ENCODE measurements around the gene ARIH1.

The ARIH1 gene

DNA sequence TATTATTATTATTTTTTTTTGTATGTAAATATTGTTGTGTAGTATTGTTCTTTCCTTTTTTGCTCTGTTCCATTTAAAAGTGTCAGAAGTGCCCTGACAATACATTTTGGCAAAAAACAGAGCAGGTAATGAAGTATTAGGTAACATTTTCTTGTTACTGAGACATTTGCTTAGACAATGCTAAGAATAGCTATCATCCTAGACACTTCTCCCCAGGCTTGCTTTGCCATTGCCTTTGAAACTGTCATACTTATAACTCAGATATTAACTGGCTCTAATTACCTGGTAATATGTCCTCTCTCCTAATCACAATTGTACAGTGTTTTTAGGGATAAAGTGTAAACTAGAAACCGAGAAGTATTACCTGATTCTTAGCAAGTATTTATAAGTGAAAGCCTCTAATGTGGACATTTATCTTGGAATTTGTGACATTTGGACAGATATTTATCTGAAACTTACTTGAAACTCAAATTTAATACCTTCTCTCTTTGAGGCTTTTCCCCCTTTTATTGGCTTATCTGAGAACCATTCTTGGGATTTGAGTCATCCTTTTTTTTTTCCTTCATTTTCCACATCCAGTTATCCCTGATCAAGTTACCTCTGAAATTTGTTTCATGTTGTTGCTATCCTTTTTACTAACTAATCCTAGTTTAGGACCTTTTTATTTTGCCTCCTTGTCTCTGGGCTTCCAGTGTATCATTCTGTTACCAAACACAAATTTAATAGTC, 13.1 kb downstream of the ARIH1 start:
- DNase-seq = no peak

DNA sequence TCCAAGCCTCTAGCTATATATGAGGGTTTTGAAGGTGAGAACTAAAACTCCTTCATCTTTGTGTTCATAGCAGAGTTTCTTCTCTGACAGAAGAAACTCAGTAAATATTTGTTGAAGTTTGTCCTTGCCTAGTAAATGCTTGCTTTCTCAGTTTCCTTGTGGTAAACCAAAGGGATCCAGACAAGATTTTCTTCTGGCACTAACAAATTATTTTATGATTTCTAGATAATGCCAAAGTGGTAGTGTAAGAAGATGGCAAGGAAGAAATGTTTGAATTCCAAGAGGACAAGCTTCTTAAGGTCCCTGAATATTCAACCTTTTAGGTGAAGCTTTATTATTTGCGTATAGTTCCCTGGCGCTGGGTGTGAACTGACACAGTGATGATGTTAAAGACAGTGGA, 14.4 kb downstream of the ARIH1 start:
- no peak for DNase-seq

DNA sequence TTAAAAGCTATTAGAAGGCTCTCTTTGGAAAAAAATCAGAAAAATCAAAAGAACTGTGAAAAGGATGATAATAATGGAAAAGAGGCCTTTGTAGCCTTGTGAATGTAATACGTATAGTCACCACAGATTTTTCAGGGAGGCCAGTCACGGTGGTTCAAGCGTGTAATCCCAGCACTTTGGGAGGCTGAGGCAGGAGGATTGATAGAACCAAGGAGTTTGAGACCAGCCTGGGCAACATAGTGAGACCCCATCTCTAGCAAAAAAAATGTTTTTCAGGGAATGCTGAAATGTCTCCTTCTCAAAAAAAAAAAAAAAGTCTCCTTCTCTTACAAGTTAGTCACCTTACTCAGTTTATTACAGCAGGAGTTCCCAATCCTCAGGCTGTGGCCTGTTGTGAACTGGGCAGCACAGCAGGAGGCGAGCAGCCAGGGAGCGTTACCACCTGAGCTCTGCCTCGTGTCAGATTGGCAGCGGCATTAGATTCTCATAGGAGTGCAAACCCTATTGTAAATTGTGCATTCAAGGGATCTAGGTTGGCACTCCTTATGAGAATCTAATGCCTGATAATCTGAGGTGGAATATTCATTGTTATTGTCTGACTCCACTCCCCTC, 15.9 kb downstream of the ARIH1 start:
- no peak for DNase-seq

GRCh38 chr15:72491768-72492167, 17.6 kb downstream of the ARIH1 start:
- DNase-seq = no peak

GRCh38 chr15:72492733-72493132, 18.6 kb downstream of the ARIH1 start:
- no peak for DNase-seq

- DNase-seq = no peak
These were observed 19.1 kb downstream of the ARIH1 start for GRCh38 chr15:72493220-72493619.

DNA sequence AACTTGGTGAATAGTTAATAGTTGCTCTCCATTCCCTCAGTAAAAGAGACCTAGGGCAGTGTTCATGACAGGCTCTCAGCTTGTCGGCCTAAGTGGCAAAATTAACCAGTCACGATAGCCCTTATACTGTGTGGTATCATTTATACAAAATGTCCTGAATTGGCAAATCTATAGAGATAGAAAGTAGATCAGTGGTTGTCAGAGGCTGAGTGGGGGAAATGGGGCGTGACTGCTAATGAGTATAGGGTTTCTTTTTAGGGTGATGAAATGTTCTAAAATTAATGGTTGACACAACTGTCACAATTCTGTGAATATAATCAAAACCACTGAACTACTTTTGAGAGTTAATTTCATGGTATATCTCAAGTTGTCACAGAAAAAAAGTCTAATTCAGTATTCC, 20.9 kb downstream of the ARIH1 start:
- no peak for DNase-seq

DNA sequence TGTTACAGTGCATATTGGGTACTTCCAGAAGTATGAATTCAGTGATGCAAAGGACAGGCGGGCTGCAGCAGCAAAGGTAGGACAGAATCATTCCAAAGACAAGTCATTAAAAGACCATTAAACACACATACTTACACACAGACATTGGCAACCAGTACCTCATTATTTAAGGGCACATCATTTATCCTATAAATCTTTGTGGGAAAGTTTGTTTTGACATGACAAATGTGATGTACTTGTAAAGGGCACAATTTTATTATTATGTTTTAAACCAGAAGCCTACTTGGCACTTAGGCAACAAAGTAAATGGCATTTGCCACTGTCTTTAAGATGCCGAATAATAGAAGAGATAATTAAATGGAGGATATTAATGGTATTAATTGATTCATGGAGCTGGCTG, 22.7 kb downstream of the ARIH1 start:
- no peak for DNase-seq

DNA sequence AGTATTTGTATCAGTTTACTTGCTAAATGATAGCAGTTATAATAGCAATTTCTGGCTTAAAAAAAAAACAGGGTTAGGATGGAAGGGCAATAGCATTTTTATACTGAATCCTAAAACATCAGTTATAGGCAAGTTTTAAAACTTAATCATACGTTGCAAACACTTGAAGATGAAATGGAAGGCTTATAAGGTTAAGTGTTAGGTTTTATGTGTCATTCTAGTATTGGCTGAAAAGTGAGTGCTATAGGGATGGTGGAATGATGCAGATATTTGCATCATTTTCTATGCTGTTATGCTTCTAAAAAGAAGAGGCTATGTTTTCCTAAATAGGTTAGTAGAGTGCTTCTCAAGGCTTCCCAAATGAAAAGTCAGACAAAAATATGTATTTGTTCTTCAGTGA, 23.3 kb downstream of the ARIH1 start:
- no peak for DNase-seq

GRCh38 chr15:72502220-72502809, 28.2 kb downstream of the ARIH1 start:
- no peak for DNase-seq

DNA sequence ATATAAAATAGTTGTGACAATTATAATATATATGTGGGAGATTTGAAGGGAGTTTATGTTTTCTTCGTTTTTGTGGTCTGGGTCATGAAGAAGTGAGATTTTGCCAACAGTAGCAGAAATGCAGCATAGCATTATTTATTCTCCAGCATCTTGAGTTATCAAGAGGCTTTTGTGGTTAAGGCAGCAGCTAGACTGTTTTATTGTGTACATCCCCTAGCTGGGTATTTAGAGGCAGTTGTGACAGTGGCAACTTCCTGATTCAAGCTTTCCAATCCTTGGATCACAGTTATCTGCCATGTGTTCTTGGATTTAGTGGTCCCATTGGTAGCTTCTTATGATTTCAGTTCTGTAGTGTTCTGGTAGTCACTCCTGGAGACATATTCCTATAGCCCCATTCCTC, 29.0 kb downstream of the ARIH1 start:
- DNase-seq = no peak

- DNase-seq = no peak
These were observed 33.4 kb downstream of the ARIH1 start for GRCh38 chr15:72507402-72508092.

DNA sequence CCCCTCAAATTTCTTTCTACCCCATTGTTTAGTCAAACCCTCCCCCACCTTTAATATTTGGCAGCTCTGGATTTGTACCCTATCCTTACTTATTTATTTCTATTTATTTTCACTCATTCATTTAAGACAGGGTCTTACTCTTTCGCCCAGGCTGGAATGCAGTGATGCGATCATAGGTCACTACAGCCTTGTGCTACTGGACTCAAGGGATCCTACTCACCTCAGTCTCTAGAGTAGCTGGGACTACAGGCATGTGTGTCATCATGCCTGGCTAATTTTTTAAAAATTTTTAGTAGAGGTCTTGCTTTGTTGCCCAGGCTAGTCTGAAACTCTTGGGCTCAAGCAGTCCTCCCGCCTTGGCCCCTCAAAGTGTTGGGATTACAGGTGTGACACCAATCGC, 35.4 kb downstream of the ARIH1 start:
- no peak for DNase-seq

DNA sequence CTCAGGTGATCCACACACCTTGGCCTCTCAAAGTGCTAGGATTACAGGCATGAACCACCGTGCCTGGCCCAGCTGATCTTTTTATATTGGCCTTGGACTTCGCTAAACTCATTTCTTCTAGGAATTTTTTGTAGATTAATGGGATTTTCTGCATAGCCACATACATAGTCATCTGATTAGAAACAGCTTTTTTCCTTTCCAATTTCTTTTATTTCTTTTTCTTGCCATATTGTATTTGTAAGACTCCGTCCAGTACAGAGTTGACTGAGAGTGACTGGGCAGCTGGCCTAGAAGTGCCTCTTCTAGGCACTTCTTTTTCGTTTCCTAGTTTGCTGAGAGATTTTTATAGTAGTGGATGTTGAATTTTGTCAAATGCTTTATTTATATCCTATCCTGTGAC, 37.4 kb downstream of the ARIH1 start:
- no peak for DNase-seq

- DNase-seq = no peak
These were observed 41.7 kb downstream of the ARIH1 start for GRCh38 chr15:72515591-72516389.

GRCh38 chr15:72516777-72517176, 42.6 kb downstream of the ARIH1 start:
- DNase-seq = no peak

DNA sequence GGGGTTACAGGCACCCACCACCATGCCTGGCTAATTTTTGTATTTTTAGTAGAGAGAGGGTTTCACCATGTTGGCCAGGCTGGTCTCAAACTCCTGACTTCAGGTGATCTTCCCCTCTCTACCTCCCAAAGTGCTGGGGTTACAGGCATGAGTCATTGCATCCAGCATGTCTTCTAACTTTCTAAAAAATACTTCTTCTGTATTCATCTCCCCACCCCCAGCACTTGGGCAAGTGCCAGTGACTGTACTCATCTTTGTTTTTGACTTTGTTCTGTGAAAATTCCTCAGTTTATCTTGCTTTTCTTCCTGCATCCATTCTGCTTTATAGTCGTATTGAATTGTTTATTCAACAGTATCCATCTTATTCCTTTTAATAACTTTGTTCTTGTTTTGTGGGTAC, 47.6 kb downstream of the ARIH1 start:
- DNase-seq = no peak

DNA sequence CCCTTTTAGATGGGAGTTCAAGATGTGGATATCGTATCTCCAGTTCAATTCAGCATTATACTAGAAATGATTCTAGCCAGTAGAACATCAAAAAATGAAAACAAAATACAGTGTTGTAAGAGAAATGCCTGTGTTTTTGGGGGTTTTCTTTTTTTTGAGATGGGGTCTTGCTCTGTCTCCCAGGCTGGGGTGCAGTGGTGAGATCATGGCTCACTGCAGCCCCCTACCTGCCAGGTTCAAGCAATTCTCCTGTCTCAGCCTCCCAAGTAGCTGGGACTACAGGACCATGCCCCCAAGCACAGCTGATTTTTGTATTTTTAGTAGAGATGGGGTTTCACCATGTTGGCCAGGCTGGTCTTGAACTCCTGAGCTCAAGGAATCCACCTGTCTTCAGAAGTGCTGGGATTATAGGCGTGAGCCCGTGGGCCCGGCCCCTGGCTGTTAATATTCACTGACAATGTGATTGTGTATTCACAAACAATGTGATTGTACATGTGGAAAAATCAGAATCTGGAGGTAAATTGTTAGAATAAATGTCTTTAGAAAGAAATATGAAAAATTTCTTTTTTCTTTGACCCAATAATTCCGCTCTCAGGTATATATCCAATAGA, 59.0 kb downstream of the ARIH1 start:
- no peak for DNase-seq

DNA sequence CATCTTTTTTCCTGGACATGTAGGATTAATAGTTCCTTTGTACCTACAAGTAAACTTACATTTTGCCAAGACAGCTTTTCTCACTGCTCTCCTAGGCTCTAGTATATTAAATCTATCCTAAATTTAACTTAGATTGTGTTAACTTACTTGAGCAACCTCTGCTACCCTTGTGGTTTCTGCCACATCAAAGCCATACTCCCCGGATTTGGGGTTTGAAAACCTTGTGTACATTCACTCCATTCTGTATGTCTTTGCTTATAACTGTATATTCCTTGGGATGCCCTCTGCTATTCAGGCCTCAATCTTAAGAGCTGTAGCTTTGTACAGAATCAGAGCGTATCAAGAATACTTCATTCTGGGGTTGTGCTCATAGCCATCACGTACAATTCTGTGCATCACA, 60.4 kb downstream of the ARIH1 start:
- DNase-seq = no peak

DNA sequence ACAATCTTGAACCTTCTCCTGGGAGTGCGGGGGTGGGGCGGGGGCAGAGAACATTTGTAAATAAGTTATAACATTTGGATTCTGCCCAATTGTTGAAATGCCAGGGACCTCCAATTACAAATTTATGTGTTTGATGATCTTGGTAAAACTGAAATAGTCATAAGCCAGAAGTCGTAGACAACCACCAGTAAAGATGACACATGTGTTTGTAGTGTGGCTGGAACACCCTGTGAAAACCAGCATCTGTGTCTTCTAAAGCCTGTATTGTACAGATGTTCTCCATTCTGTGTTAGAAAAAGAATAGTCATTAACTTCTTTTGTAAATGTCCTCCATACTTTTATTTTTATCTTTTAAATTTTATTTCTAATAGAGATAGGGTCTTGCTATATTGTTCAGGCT, 61.8 kb downstream of the ARIH1 start:
- DNase-seq = no peak

DNA sequence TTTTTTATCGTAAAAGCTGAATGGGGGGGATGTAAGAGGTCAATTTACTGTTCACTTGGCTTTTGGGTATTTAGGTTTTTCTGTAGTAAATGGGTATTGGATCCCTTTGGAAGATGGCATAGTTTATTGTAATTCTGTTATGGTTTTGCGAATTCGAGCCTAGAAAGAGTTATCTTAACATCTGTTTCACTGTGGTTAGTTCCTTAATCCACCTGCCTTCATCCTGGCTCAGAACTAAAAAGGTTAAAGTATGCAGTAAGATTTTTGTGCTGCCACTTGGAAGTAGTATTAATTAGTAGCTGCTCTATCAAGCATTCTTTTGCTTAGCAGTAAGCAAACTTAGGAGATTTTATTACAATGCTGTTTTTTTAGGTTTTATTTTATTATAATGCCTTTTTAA, 62.4 kb downstream of the ARIH1 start:
- no peak for DNase-seq

DNA sequence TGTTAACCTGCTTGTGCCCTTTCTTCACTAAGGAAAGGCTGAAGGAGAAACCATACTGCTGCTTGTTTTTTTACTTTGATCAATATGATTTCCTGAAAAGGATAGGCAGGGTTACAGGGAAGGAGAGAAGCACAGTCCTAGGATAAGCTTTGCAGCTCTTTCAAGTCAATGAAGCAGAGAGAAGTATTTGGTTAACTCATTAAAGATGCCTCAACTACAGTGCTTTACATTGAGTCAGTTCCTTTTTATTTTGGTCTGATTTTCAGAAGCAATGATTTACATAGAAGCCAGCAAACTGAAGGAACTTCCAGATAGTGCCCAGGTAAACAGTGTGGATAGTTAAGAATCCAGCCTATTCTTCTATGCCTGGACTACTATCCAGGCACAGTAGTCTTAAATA, 64.8 kb downstream of the ARIH1 start:
- DNase-seq = no peak
